Measurements from ENCODE around the gene LDLRAD2. TPM values are rescaled to one million over a fixed set of nuclear protein-coding genes. Genes with fewer than 3 reads are reported as not detected.

Gene LDLRAD2
- total and polyA plus RNA-seq, 9 of the 15 experiments (the other 6 are each of a cell fraction or from before 2014, with no cell fraction given) = 0.45 to 0.48 TPM; not detected in 7

DNA sequence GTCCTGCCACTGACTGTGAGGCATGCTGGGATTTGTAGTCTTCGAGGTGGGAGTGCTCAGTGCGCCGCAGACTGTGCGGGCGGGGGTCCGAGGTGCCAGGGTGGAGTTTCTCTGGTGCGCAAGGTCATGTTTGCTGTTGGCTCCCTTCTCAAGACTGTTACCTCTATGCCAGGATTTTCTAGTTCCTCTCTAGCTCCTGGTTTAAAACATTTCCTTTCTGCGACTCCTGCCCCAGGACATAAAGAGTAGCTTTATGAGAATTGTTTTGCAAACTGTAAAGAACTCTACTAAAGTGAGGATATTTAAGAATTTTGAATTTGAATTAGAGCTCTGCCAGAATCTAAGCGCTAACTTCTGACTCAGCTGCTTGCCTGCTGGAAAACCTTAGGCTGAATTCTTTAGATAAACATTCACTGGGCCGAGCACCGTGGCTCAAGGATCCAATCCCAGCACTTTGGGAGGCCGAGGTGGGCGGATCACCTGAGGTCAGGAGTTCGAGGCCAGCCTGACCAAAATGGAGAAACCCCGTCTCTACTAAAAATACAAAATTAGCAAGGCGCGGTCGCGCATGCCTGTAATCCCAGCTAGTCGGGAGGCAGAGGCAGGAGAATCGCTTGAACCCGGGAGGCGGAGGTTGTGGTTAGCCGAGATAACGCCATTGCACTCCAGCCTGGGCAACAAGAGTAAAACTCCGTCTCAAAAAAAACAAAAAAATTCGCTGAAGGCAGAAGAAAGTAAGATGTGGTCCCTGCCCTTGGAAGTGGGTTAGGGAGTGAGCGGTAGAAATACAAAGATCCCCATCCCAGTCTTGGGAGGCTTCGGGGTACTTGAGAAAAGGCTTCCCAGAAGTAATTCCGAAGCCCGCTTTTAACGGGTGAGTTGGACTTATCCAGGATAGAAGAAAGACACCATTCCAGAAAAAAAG lies 28.1 kb upstream of the LDLRAD2 start (continued):
- TF ChIP-seq, protein P1, sequence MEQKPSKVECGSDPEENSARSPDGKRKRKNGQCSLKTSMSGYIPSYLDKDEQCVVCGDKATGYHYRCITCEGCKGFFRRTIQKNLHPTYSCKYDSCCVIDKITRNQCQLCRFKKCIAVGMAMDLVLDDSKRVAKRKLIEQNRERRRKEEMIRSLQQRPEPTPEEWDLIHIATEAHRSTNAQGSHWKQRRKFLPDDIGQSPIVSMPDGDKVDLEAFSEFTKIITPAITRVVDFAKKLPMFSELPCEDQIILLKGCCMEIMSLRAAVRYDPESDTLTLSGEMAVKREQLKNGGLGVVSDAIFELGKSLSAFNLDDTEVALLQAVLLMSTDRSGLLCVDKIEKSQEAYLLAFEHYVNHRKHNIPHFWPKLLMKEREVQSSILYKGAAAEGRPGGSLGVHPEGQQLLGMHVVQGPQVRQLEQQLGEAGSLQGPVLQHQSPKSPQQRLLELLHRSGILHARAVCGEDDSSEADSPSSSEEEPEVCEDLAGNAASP (IDR thresholded peaks at IDR 0.05) = no peak
- peak; percentile 9; the same call in 1 of the 2 replicates for TF ChIP-seq MYBL2 (IDR thresholded peaks at IDR 0.05; ENCODE audit: low read depth)
- no peak for TF ChIP-seq MYBL2 (CRISPR knock-in tag; IDR thresholded peaks at IDR 0.05; ENCODE audit: borderline replicate concordance)
- TF ChIP-seq TSHZ1 (CRISPR knock-in tag; IDR thresholded peaks at IDR 0.05) = no peak
- no peak for TF ChIP-seq ZNF507 (tag; conservative IDR thresholded peaks at IDR 0.05)
- peak; percentile 30 for TF ChIP-seq CCNT2 (IDR thresholded peaks at IDR 0.05; ENCODE audit: borderline replicate concordance, extremely low read depth, insufficient read length, low read depth, low read length)
- peak; percentile 100 for TF ChIP-seq HCFC1 (IDR thresholded peaks at IDR 0.05; ENCODE audit: low read depth, low read length)
- TF ChIP-seq NUFIP1 (IDR thresholded peaks at IDR 0.05; ENCODE audit: partially characterized antibody) = no peak
- TF ChIP-seq, protein P2, sequence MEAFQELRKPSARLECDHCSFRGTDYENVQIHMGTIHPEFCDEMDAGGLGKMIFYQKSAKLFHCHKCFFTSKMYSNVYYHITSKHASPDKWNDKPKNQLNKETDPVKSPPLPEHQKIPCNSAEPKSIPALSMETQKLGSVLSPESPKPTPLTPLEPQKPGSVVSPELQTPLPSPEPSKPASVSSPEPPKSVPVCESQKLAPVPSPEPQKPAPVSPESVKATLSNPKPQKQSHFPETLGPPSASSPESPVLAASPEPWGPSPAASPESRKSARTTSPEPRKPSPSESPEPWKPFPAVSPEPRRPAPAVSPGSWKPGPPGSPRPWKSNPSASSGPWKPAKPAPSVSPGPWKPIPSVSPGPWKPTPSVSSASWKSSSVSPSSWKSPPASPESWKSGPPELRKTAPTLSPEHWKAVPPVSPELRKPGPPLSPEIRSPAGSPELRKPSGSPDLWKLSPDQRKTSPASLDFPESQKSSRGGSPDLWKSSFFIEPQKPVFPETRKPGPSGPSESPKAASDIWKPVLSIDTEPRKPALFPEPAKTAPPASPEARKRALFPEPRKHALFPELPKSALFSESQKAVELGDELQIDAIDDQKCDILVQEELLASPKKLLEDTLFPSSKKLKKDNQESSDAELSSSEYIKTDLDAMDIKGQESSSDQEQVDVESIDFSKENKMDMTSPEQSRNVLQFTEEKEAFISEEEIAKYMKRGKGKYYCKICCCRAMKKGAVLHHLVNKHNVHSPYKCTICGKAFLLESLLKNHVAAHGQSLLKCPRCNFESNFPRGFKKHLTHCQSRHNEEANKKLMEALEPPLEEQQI (IDR thresholded peaks at IDR 0.05) = no peak; the same call in 1 of the 2 replicates
- TF ChIP-seq L3MBTL2 (IDR thresholded peaks at IDR 0.05) = no peak
- TF ChIP-seq GATAD2B (IDR thresholded peaks at IDR 0.05; ENCODE audit: borderline replicate concordance) = 0 out of 2 replicates have a peak, but pooled peaks have one; percentile 9
- TF ChIP-seq MYC (IDR thresholded peaks at IDR 0.05; ENCODE audit: low read depth, low read length) = 0 out of 2 replicates have a peak, but pooled peaks have one; percentile 43
- TF ChIP-seq MYC (CRISPR knock-in tag; IDR thresholded peaks at IDR 0.05; ENCODE audit: borderline replicate concordance, low read depth) = no peak
- TF ChIP-seq, protein P3, sequence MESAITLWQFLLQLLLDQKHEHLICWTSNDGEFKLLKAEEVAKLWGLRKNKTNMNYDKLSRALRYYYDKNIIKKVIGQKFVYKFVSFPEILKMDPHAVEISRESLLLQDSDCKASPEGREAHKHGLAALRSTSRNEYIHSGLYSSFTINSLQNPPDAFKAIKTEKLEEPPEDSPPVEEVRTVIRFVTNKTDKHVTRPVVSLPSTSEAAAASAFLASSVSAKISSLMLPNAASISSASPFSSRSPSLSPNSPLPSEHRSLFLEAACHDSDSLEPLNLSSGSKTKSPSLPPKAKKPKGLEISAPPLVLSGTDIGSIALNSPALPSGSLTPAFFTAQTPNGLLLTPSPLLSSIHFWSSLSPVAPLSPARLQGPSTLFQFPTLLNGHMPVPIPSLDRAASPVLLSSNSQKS (CRISPR knock-in tag; IDR thresholded peaks at IDR 0.05) = 0 out of 2 replicates have a peak, but pooled peaks have one; percentile 37
- TF ChIP-seq, protein P4, sequence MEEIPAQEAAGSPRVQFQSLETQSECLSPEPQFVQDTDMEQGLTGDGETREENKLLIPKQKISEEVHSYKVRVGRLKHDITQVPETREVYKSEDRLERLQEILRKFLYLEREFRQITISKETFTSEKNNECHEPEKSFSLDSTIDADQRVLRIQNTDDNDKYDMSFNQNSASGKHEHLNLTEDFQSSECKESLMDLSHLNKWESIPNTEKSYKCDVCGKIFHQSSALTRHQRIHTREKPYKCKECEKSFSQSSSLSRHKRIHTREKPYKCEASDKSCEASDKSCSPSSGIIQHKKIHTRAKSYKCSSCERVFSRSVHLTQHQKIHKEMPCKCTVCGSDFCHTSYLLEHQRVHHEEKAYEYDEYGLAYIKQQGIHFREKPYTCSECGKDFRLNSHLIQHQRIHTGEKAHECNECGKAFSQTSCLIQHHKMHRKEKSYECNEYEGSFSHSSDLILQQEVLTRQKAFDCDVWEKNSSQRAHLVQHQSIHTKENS (CRISPR knock-in tag; IDR thresholded peaks at IDR 0.05) = no peak

Measured in K562 (cell line).